GM12892 (cell line): ENCODE results near the gene MRPS12.
"Not testable (repeated sequence)": the region's sequence is repeated elsewhere in the genome, so short reads cannot be mapped to it uniquely, and the experiment has no call there.

Experiments
- DNase-seq: peaks from one replicate; pipeline ENCODE4 v3.0.0; 2011; ENCODE audit not compliant: insufficient read length
- FAIRE-seq: peaks from 2 replicates; lab custom pipeline; 2011; peaks lifted over from hg19 to GRCh38; lab: Jason Lieb, UNC
- POLR2A ChIP-seq: IDR thresholded peaks from 2 replicates; pipeline ENCODE4 v1.6.1; 2011; ENCODE audit warnings: low read depth, low read length, control low read depth
- POLR2AphosphoS5 ChIP-seq: IDR thresholded peaks from 2 replicates; pipeline ENCODE4 v1.6.1; 2011; ENCODE audit warnings: low read depth, low read length, control low read depth
- TAF1 ChIP-seq: IDR thresholded peaks from 2 replicates; pipeline ENCODE4 v1.6.1; 2011; ENCODE audit warnings: low read depth, mild to moderate bottlenecking, control low read depth, low read length, borderline replicate concordance

Gene MRPS12

GRCh38 chr19:38929929-38930775, 592 bp upstream of the MRPS12 start, which contains the start of gene SARS2:
Gene SARS2, minus strand, starts transcription at chr19:38930763. Its CDS starts 27 bp downstream, at chr19:38930736.
- FAIRE-seq (no peak), DNase-seq (peak; percentile 87)
- no peak; the same call in 1 of the 2 replicates for TF ChIP-seq POLR2AphosphoS5
- TF ChIP-seq TAF1: peak; percentile 85
- TF ChIP-seq POLR2A: peak; percentile 88; the same call in 1 of the 2 replicates

- FAIRE-seq: no peak
- no peak for TF ChIP-seq POLR2A
- TF ChIP-seq POLR2AphosphoS5: no peak
- TF ChIP-seq TAF1: no peak
- DNase-seq: no peak
Measured at GRCh38 chr19:38931521-38931793, 713 bp downstream of the MRPS12 start.

- DNase-seq (no peak), FAIRE-seq (no peak)
- TF ChIP-seq POLR2A: no peak
- TF ChIP-seq POLR2AphosphoS5: no peak
- TF ChIP-seq TAF1: no peak
Measured at GRCh38 chr19:38932425-38933179, 1.9 kb downstream of the MRPS12 start.

GRCh38 chr19:38933544-38933943, 2.8 kb downstream of the MRPS12 start:
- TF ChIP-seq TAF1 (no peak), POLR2A (no peak), POLR2AphosphoS5 (no peak)
- FAIRE-seq (no peak), DNase-seq (no peak)

- FAIRE-seq (no peak), DNase-seq (no peak)
- TF ChIP-seq POLR2A: no peak
- TF ChIP-seq POLR2AphosphoS5: no peak
Measured at GRCh38 chr19:38939957-38940356, 9.2 kb downstream of the MRPS12 start.

- FAIRE-seq, DNase-seq: not testable (repeated sequence)
Measured at GRCh38 chr19:38941466-38941865, 10.7 kb downstream of the MRPS12 start.

GRCh38 chr19:38941979-38942378, 11.2 kb downstream of the MRPS12 start:
- TF ChIP-seq TAF1 (no peak), POLR2A (no peak), POLR2AphosphoS5 (no peak)
- DNase-seq (no peak), FAIRE-seq (no peak)

- TF ChIP-seq TAF1: no peak
- TF ChIP-seq POLR2AphosphoS5: no peak
- no peak for TF ChIP-seq POLR2A
- no peak for FAIRE-seq
Measured at GRCh38 chr19:38942471-38943181, 11.9 kb downstream of the MRPS12 start.

GRCh38 chr19:38944981-38945506, 14.3 kb downstream of the MRPS12 start:
- no peak for FAIRE-seq
- TF ChIP-seq POLR2AphosphoS5 (no peak), TAF1 (no peak), POLR2A (no peak)
- no peak for DNase-seq

More at GRCh38 chr19:38942471-38943181, 11.9 kb downstream of the MRPS12 start:
- DNase-seq: no peak

- FAIRE-seq: no peak
- no peak for TF ChIP-seq POLR2A
- TF ChIP-seq POLR2AphosphoS5: no peak
- no peak for TF ChIP-seq TAF1
- DNase-seq: no peak
Measured at GRCh38 chr19:38945562-38946228, 15.0 kb downstream of the MRPS12 start.
